Activated T-helper 2 cell treated with anti-CD3 and anti-CD28 coated beads, Interferon-gamma antibody, Interleukin-2, Interleukin-4, amounts not matched to agents 10 μg/mL and 5 μg/mL and 100 μg/mL, durations not matched to agents 14 hours and 24 hours and 36 hours (primary cell): ENCODE data around the gene FAM83D. TPM values are rescaled to one million over a fixed set of nuclear protein-coding genes. Genes with fewer than 3 reads are reported as not detected.

Source experiments
- DNase-seq: peaks from one replicate; pipeline ENCODE4 v3.0.0; 2021; ENCODE audit warnings: low spot score
- H3K27ac Mint-ChIP-seq: one replicate; pipeline ENCODE4 v1.8.0; 2021; ENCODE audit warnings: mixed read lengths
- H3K27me3 Mint-ChIP-seq: one replicate; pipeline ENCODE4 v1.8.0; 2021; ENCODE audit warnings: low read depth, mixed read lengths
- H3K36me3 Mint-ChIP-seq: one replicate; pipeline ENCODE4 v1.8.0; 2021; ENCODE audit warnings: low read depth, mixed read lengths
- H3K4me1 Mint-ChIP-seq: one replicate; pipeline ENCODE4 v1.8.0; 2021; ENCODE audit warnings: low read depth, mixed read lengths
- H3K4me3 Mint-ChIP-seq: one replicate; pipeline ENCODE4 v1.8.0; 2021; ENCODE audit warnings: low read depth, mild to moderate bottlenecking, moderate library complexity, mixed read lengths
- H3K9me3 Mint-ChIP-seq: one replicate; pipeline ENCODE4 v1.8.0; 2021; ENCODE audit warnings: mixed read lengths
- intact Hi-C: fragments of 100-400 bp; cut with micrococcal nuclease; formaldehyde crosslinking; loops from one replicate; pipeline ENCODE4 v1.15.1; 2023
- total RNA-seq: library from RNA; stranded (reverse); gene quantifications from 2 replicates; pipeline ENCODE4 v1.2.3, GENCODE V29; 2022

The FAM83D gene
- total RNA-seq, 1 donor from 2014 or later = 15.6 TPM

DNA sequence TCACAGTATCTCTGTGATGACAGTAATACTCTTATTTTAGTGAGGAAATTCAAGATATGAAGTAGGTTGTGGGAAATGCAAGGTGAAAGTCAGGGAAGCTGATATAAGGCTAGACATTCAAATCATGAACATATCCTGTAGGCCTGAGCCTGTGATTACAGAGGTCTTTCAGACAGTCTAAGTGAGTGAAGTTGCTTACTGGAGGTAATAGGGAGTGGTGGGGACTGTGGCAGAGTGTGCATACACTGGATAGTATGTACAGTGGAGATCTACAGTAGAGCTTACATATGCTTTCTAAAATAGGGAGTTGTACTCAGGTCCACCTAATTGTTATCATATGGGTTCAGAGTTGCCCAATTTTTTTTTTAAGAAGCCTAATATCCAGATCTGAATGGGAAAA, 39.0 kb downstream of the FAM83D start:
- peaks cover 40% of the 10 kb centered on the region for H3K36me3 Mint-ChIP-seq
- no peaks in the 10 kb centered on the region for H3K27me3 Mint-ChIP-seq
- intact Hi-C loops = no loop called here
- no peaks in the 10 kb centered on the region for H3K9me3 Mint-ChIP-seq
- no peak overlapping the region for H3K4me3 Mint-ChIP-seq
- H3K4me1 Mint-ChIP-seq = peaks cover 31% of the 10 kb centered on the region
- H3K27ac Mint-ChIP-seq = no peak overlapping the region
- DNase-seq = no peak

DNA sequence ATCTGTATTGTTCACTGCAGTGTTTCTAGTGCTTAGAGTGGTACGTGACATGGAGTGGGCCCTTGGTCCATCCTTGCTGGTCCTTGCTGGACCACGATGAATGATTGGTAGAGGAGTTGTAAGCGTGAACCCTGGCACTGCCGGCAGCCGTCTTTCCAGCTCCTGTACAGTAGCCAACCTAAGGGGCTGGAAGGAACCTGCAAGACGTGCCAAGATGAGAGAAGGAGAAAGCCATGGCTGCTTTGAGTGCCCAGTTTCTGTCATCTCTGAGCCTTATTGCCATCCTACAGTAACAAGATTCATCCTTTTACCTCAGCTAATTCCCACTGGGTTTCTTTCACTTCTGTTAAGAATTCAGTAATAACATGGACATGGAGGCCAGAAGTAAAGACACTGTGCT, 41.9 kb downstream of the FAM83D start:
- intact Hi-C loops = no loop called here
- no peaks in the 10 kb centered on the region for H3K9me3 Mint-ChIP-seq
- peaks cover 21% of the 10 kb centered on the region for H3K4me1 Mint-ChIP-seq
- no peaks in the 10 kb centered on the region for H3K27me3 Mint-ChIP-seq
- DNase-seq = no peak
- no peak overlapping the region for H3K27ac Mint-ChIP-seq
- peaks cover 55% of the 10 kb centered on the region for H3K36me3 Mint-ChIP-seq
- no peak overlapping the region for H3K4me3 Mint-ChIP-seq

DNA sequence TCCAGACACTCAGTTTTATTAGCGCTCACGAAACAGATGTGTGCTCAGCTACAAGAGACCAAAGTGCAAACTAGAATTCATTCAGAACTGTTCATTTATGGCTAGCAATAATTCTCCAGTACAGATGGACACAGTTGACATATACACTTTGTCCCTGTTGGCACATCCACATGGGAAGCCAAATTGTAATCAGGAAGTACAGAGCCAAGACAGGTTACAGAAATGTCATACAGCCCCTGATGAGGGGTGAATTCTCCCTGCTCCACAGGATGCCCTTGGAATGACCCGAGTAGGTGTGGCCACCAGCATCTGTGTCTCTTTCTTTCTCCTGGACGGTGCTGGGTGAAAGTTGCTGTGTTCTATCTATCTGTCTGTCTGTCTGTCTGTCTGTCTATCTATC, 43.5 kb downstream of the FAM83D start:
- no peak overlapping the region for H3K4me3 Mint-ChIP-seq

DNA sequence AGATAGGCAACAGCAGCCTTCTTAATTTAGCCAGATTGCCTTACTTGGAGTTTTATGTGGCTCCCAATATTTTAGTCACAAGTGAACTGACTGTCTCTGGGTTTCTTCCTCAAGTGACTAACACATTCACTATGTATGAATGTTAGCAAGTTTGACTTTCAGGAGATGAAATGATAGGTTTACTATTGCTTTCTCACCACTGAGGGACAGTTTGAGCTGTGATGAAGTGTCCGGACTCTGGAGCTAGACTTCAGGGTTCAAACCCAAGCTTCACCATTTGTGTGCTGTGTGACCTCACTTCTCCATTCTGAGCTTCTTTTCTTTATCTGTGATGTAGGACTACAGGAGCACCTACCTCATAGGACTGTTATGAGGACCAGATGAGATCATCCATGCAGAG, 44.1 kb downstream of the FAM83D start:
- Mint-ChIP-seq H3K27me3 (no peaks in the 10 kb centered on the region), H3K27ac (no peak overlapping the region), H3K9me3 (no peaks in the 10 kb centered on the region), H3K36me3 (peaks cover 61% of the 10 kb centered on the region), H3K4me3 (no peak overlapping the region), H3K4me1 (peaks cover 27% of the 10 kb centered on the region)
- intact Hi-C loops = no loop called here
- no peak for DNase-seq

More for the DNA sequence above, 43.5 kb downstream of the FAM83D start:
- DNase-seq = no peak
- intact Hi-C loops = no loop called here
- no peaks in the 10 kb centered on the region for H3K9me3 Mint-ChIP-seq
- peaks cover 61% of the 10 kb centered on the region for H3K36me3 Mint-ChIP-seq
- H3K4me1 Mint-ChIP-seq = peaks cover 24% of the 10 kb centered on the region
- H3K27me3 Mint-ChIP-seq = no peaks in the 10 kb centered on the region
- no peak overlapping the region for H3K27ac Mint-ChIP-seq

DNA sequence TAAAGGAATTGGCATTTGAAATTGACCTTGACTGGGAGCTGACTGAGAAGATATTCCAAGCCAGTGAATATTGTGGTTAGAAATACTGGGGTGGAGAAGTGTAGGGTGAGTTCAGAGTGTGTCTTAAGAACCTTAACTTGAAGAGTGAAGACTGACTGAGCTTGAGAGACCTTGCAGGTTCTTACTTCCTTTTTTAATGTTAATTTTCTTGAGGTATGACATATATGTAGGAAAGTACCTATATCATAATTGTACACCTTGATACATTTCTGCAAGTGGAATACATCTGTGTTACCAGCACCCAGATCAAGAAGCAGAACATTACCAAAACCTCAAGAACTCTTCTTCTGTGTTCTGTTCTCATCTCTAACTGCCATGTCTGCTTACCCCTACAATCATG, 46.9 kb downstream of the FAM83D start:
- H3K36me3 Mint-ChIP-seq = peaks cover 49% of the 10 kb centered on the region

DNA sequence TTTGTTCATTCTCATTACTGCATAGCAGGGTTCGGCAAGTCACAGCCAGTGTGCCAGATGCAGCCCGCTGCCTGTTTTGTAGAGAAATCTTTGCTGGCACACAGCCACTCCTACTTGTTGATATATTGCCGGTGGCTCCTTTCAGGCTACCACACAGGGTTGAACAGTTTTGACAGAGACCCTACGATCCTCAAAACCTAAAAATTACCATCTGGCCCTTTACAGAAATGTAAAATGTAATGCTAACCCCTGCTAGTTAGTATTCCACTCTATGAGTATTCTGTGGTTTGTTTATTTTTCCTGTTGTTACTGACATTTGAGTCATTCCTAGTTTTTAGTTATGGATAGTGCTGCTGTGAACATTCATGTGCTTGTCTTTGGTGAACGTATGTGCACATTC, 47.4 kb downstream of the FAM83D start:
- intact Hi-C loops = loop anchor here (2.0 kb wide), 1 partner anchor 45 kb away; no protein-coding TSS in a partner anchor
- no peaks in the 10 kb centered on the region for H3K27me3 Mint-ChIP-seq
- peaks cover 21% of the 10 kb centered on the region for H3K4me1 Mint-ChIP-seq
- H3K36me3 Mint-ChIP-seq = peaks cover 49% of the 10 kb centered on the region
- DNase-seq = no peak
- H3K4me3 Mint-ChIP-seq = no peak overlapping the region
- no peak overlapping the region for H3K27ac Mint-ChIP-seq
- no peaks in the 10 kb centered on the region for H3K9me3 Mint-ChIP-seq

More for the DNA sequence above, 46.9 kb downstream of the FAM83D start:
- intact Hi-C loops = no loop called here
- H3K27me3 Mint-ChIP-seq = no peaks in the 10 kb centered on the region
- no peak overlapping the region for H3K4me3 Mint-ChIP-seq
- no peak for DNase-seq
- no peaks in the 10 kb centered on the region for H3K9me3 Mint-ChIP-seq
- H3K4me1 Mint-ChIP-seq = peaks cover 21% of the 10 kb centered on the region
- H3K27ac Mint-ChIP-seq = no peak overlapping the region

DNA sequence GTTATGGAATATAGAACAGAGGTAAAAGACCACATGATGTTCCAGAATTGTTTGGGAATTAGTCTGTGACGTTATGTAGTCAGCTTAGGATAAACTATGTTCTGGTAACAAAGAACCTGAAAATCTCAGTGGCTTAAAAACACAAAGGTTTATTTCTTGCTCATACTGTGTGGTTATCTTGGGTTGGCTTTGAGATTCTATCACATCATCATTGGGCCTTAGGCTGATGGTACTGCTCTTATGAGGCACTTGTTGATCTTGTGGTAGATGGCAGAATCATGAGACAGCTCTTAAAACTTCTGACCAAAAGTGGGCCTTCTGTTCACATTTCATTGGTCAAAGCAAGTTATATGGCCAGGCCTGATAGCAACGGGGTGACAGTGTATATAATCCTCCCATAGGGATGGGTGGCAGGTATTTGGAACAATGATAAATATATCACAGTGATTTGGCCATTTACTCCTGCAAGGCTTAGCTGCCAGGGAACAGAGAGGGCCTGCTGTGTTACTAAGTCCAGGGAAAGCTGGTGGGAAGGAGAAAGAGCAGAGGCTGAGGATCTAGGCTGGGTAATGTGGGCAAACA, 49.4 kb downstream of the FAM83D start:
- H3K4me1 Mint-ChIP-seq = peaks cover 20% of the 10 kb centered on the region
- H3K9me3 Mint-ChIP-seq = no peaks in the 10 kb centered on the region
- no peaks in the 10 kb centered on the region for H3K27me3 Mint-ChIP-seq
- no peak for DNase-seq
- intact Hi-C loops = loop anchor here (2.0 kb wide), 1 partner anchor 43 kb away; no protein-coding TSS in a partner anchor
- H3K27ac Mint-ChIP-seq = no peak overlapping the region
- peaks cover 40% of the 10 kb centered on the region for H3K36me3 Mint-ChIP-seq
- H3K4me3 Mint-ChIP-seq = no peak overlapping the region

DNA sequence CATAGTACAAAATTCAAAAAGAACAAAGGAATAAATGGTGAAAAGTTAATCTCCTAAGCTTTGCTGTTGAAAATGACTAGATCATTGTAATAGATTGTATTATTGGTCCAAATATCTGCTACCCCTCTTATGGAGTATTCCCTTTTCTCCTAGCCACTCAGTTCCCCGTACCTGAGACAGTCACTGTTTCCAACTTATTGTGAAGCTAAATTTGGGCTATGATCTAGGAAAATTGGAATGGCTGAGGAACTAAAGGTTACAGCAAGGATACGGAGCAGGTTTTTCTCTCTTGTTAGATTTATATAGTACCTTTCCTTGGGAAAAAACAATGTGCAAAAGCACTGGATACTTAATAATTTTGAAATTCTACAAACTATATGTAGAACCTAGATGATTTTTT, 53.2 kb downstream of the FAM83D start:
- H3K4me1 Mint-ChIP-seq = peaks cover 22% of the 10 kb centered on the region
- no peak overlapping the region for H3K27ac Mint-ChIP-seq
- H3K36me3 Mint-ChIP-seq = peaks cover 25% of the 10 kb centered on the region
- no peaks in the 10 kb centered on the region for H3K9me3 Mint-ChIP-seq
- H3K27me3 Mint-ChIP-seq = no peaks in the 10 kb centered on the region
- DNase-seq = no peak
- intact Hi-C loops = no loop called here
- no peak overlapping the region for H3K4me3 Mint-ChIP-seq

DNA sequence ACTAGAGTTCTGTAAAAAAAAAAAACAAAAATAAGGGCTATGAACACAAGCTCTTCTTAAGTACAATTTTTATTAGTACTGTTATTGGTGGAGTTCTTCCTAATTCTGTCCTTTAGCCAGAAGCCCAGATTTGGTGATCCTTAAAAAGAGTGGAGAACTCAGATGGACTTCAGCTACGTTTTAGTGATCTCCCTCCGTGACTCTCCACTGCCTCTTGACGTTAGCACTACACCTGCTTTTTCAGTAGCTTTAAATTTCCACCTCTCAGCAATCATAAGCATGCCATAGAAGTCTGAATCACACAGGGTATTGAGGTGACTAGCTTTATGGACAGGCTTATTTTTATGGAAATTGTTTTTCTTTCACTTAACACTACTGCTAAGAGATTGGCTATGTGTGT, 53.6 kb downstream of the FAM83D start:
- H3K4me1 Mint-ChIP-seq = peaks cover 17% of the 10 kb centered on the region
- intact Hi-C loops = no loop called here
- no peak overlapping the region for H3K4me3 Mint-ChIP-seq
- no peaks in the 10 kb centered on the region for H3K9me3 Mint-ChIP-seq
- no peaks in the 10 kb centered on the region for H3K27me3 Mint-ChIP-seq
- DNase-seq = no peak
- H3K36me3 Mint-ChIP-seq = peaks cover 21% of the 10 kb centered on the region
- no peak overlapping the region for H3K27ac Mint-ChIP-seq

DNA sequence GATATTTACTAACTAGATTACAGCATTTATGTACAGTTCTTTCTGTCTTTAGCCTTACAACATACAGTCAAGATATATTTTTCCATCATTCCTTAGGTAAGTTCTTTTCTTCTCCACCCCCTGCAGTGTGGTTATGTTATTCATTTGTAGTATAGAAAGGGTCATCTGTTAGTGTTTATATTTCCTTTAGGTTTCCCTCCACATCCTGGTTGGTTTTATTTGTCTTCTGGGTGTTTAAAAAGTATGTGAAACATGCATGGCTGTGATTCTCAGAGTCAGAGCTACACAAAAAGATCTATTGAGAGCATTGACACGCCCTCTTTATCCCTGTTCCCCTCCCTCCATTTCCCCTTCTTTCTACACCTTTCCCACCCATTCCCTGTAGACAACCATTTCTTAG, 56.1 kb downstream of the FAM83D start:
- Mint-ChIP-seq H3K9me3 (no peaks in the 10 kb centered on the region), H3K27me3 (no peaks in the 10 kb centered on the region), H3K27ac (no peak overlapping the region), H3K4me3 (no peak overlapping the region), H3K4me1 (peaks cover 15% of the 10 kb centered on the region), H3K36me3 (peaks cover 21% of the 10 kb centered on the region)
- intact Hi-C loops = no loop called here
- no peak for DNase-seq

DNA sequence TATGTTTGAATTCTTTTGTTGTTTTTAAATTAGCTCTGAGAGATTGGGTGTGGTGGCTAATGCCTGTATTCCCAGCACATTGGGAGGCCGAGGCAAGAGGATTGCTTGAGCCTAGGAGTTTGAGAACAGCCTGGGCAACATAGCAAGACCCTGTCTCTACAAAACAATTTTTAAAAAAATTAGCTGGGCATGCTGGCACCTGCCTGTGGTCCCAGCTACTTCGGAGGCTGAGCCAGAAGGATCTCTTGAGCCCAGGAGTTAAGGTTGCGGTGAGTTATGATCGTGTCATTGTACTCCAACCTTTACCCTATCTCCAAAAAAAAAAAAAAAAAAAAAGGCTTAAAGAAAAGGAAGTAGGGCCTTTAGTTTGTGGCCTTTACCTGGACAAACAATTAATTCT, 58.8 kb downstream of the FAM83D start:
- H3K9me3 Mint-ChIP-seq = no peaks in the 10 kb centered on the region

DNA sequence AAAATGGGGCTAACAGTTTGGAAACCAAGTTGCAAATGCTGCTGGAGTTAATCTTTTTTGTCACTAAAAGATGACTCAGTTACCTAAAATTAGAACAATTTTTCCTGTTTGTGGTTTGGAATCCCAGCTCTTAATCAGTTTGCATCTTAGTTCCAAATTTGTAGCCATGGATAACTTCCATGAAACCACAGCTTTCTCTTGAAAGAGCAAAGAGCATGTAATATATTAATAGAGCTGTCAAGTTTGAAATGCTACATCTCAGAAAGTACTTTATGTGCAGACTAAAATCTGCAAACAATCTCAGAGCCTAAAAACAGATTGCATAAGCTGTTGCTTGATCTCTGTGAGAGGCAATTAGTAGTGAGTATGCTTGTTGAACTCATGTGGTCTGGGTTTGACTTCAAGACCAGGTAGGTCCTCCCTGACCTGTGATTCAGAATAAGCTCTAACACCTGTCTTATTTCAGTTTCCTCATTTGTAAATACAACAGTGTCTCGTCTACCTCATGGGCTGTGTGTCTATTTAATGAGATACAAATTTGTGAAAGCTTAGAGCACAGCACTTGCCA, 59.5 kb downstream of the FAM83D start:
- Mint-ChIP-seq H3K9me3 (no peaks in the 10 kb centered on the region), H3K4me1 (peaks cover 21% of the 10 kb centered on the region), H3K27ac (no peak overlapping the region), H3K4me3 (no peak overlapping the region), H3K36me3 (peaks cover 38% of the 10 kb centered on the region), H3K27me3 (no peaks in the 10 kb centered on the region)
- DNase-seq = no peak
- intact Hi-C loops = no loop called here

More for the DNA sequence above, 58.8 kb downstream of the FAM83D start:
- no peak for DNase-seq
- peaks cover 38% of the 10 kb centered on the region for H3K36me3 Mint-ChIP-seq
- H3K4me3 Mint-ChIP-seq = no peak overlapping the region
- no peak overlapping the region for H3K27ac Mint-ChIP-seq
- no peaks in the 10 kb centered on the region for H3K27me3 Mint-ChIP-seq
- peaks cover 21% of the 10 kb centered on the region for H3K4me1 Mint-ChIP-seq
- intact Hi-C loops = no loop called here

DNA sequence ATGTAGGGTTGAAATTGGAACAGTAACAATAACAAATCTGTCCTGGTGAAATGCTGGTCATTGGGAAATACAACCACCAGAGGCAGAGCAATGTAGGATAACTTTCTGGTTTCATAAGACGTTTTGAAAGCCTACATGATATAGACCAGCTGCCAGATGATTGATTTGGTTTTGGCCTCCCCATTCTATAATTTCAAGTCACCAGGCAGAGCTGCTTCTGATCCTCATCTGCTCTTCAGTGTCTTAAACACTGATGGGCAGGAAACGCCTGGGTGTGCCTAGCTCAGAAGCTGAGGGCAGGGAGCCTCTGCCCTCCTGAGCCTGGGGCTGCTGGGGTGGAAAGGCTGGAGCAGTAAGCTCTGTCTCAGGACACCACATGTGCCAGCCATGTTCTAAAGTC, 60.4 kb downstream of the FAM83D start:
- DNase-seq = no peak
- no peaks in the 10 kb centered on the region for H3K9me3 Mint-ChIP-seq
- no peak overlapping the region for H3K4me3 Mint-ChIP-seq
- H3K27ac Mint-ChIP-seq = no peak overlapping the region
- H3K4me1 Mint-ChIP-seq = peaks cover 18% of the 10 kb centered on the region
- peaks cover 39% of the 10 kb centered on the region for H3K36me3 Mint-ChIP-seq
- H3K27me3 Mint-ChIP-seq = no peaks in the 10 kb centered on the region
- intact Hi-C loops = no loop called here
